ENCODE data around the gene ADCY9. TPM values are rescaled to one million over a fixed set of nuclear protein-coding genes. Genes with fewer than 3 reads are reported as not detected.

ADCY9 gene
- total and polyA plus RNA-seq, 10 donors = 0.70 to 23.0 (median 11.8) TPM

GRCh38 chr16:3912897-3913296 lies 203.3 kb downstream of the ADCY9 start:
- Histone ChIP-seq H3K27ac (no peak overlapping the region), H3K9me3 (peaks cover 0 to 13% (median 7%) of the 10 kb centered on the region in 8 donors), H3K4me1 (no peaks in the 10 kb centered on the region), H3K4me3 (no peak overlapping the region), H3K27me3 (replicated peaks in 1 of 7) (peaks cover 0 to 5% (median 0%) of the 10 kb centered on the region in 7 donors), H3K36me3 (no peaks in the 10 kb centered on the region)
- DNase-seq = no peak
- intact Hi-C loops (cut with DNase I; ENCODE audit: low total_unique reads) = no loop called here
- TF ChIP-seq POLR2A (IDR thresholded peaks at IDR 0.05) (no peak), CTCF (IDR thresholded peaks at IDR 0.05 in 8 of 11, conservative IDR thresholded peaks at IDR 0.05 in 3 of 11) (no peak), POLR2AphosphoS5 (IDR thresholded peaks at IDR 0.05) (no peak)
- 72 to 88% (median 78%) methylated on average over 5 to 6 of the region's 6 CpGs for whole genome bisulfite sequencing, 5 donors

Small RNA genes lying within 50 kb of the gene (small RNA-seq; reads per million reads assigned to genes)
- gene AC009171.1 = 0 reads per million in 4 donors

Other genes starting within 250 kb of the ADCY9 start
- gene CREBBP, start 235.7 kb downstream of the ADCY9 start, total RNA-seq = 100 to 1,000 TPM in 5 of 7 donors, 10 to 100 TPM in 2; 99.4 to 153 (median 101) TPM
- gene CREBBP, start 235.7 kb downstream of the ADCY9 start, polyA plus RNA-seq = 10 to 100 TPM in 2 of 3 donors, 1 to 10 TPM in 1; 5.8 to 21.2 (median 10.5) TPM
- 1 to 10 TPM; 2.1 to 5.8 (median 3.8) TPM for gene SRL, start 125.6 kb upstream of the ADCY9 start, total RNA-seq
- 1 to 10 TPM in 1 of 3 donors, under 1 TPM in 2; 0.57 to 1.8 (median 0.62) TPM for gene SRL, start 125.6 kb upstream of the ADCY9 start, polyA plus RNA-seq
- gene TFAP4, start 156.6 kb upstream of the ADCY9 start, total RNA-seq = 10 to 100 TPM in 4 of 7 donors, 1 to 10 TPM in 3; 8.5 to 14.9 (median 11.0) TPM
- gene TFAP4, start 156.6 kb upstream of the ADCY9 start, polyA plus RNA-seq = 10 to 100 TPM in 2 of 3 donors, 1 to 10 TPM in 1; 7.6 to 14.2 (median 11.5) TPM
- gene GLIS2, start 199.6 kb upstream of the ADCY9 start, total RNA-seq = 1 to 10 TPM; 1.8 to 8.4 (median 4.8) TPM
- gene GLIS2, start 199.6 kb upstream of the ADCY9 start, polyA plus RNA-seq = 1 to 10 TPM in 2 of 3 donors, under 1 TPM in 1; 0.89 to 2.5 (median 2.0) TPM
- 10 to 100 TPM; 26.7 to 45.9 (median 30.1) TPM for gene PAM16, start 234.9 kb upstream of the ADCY9 start, total RNA-seq
- 10 to 100 TPM; 65.5 to 88.8 (median 84.8) TPM for gene PAM16, start 234.9 kb upstream of the ADCY9 start, polyA plus RNA-seq

All from spleen (tissue), 11 donors.